Measurements from ENCODE around the gene TKTL1.
"Not testable (repeated sequence)": the region's sequence is repeated elsewhere in the genome, so short reads cannot be mapped to it uniquely, and the experiment has no call there.

- TF ChIP-seq, protein P1, sequence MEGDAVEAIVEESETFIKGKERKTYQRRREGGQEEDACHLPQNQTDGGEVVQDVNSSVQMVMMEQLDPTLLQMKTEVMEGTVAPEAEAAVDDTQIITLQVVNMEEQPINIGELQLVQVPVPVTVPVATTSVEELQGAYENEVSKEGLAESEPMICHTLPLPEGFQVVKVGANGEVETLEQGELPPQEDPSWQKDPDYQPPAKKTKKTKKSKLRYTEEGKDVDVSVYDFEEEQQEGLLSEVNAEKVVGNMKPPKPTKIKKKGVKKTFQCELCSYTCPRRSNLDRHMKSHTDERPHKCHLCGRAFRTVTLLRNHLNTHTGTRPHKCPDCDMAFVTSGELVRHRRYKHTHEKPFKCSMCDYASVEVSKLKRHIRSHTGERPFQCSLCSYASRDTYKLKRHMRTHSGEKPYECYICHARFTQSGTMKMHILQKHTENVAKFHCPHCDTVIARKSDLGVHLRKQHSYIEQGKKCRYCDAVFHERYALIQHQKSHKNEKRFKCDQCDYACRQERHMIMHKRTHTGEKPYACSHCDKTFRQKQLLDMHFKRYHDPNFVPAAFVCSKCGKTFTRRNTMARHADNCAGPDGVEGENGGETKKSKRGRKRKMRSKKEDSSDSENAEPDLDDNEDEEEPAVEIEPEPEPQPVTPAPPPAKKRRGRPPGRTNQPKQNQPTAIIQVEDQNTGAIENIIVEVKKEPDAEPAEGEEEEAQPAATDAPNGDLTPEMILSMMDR (IDR thresholded peaks at IDR 0.05), result not testable (repeated sequence)
- TF ChIP-seq POLR2A (IDR thresholded peaks at IDR 0.05), result not testable (repeated sequence)
Measured at GRCh38 chrX:154269245-154269644, 26.4 kb upstream of the TKTL1 start.

Measured in heart left ventricle (tissue), 13 donors.